Stimulated activated CD8-positive, alpha-beta memory T cell treated with anti-CD3 and anti-CD28 coated beads, Interleukin-4, amount 100 ng/mL, for 4 hours (primary cell): Measurements from ENCODE around the gene TTC7B.

Experiments used
- DNase-seq, 2 donors: peaks; one replicate each; pipeline ENCODE4 v3.0.0-alpha.2; 2020; ENCODE audit warnings: low read depth in 2 of 2, low spot score in 1 of 2

The TTC7B gene

GRCh38 chr14:90676912-90677311 is 139.3 kb downstream of the TTC7B start:
- DNase-seq: no peak

DNA sequence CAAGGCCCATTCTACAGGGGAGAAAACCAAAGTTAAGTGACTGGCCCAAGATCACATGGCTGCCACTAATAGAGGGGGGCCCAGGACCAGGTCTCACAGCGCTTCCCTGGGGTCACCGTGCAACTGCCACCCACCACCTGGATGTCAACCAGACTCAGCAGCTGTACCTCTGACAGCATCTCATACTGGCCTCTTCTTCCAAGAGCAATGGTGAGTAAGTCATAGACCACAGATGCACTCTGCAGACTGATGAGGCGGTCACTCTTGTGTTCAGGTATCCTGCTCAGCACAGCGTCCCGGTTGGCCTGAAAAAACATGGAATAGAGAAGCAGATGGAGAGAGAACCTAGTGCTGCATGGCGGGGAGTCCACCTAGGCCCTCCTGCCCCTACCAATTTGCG is 139.9 kb downstream of the TTC7B start:
- no peak for DNase-seq

GRCh38 chr14:90675399-90675798 is 140.8 kb downstream of the TTC7B start:
- no peak for DNase-seq

DNA sequence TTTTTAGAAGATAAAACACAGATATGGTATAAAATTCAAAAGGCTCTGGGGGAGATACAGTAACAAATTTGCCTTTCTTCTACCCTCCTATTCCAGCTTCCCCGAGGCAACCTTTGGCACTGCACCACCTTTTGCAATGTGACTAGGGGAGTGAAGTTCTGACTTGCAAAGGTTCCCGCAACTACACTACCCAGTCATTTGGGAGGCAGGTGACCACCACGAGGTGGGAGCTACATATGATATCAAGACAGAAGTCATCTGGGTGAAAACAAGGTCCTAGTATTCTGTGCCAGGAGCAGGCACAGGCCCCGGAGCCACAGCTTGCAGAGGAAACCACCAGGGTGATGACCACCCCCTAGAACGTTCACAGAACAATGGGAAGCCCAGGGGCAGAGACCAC is 141.5 kb downstream of the TTC7B start:
- no peak for DNase-seq

DNA sequence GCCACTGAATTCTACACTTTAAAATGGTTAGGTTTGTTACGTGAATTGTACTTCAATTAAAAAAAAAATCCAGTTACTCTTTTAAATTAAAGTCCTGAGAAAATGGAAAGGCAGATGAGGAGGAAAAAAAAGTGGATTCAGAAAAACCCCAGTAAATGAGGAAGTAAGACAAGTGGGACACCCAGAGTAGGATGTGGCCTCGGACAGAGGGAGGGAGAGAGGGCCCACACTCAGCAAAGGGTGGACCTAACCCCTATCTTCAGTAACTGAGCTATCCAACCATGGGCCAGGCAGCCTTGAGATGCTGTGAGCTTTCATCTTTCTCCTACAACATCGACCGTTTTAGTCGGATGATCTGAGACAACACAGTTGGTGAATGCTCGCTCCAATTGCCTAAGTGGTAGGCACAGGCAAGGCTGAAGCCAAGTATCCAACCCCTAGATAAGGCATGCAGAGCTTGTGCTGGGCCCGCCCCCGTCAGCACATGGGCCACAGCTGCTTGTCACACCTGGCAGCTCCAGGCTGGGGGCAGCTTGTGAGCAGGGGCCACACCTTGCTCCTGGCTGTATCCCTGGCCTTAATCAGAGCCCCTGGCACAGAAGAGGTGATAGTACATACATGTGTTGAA is 142.1 kb downstream of the TTC7B start:
- no peak for DNase-seq

GRCh38 chr14:90671382-90672234 is 144.6 kb downstream of the TTC7B start:
- no peak for DNase-seq

- DNase-seq: no peak
Observed at GRCh38 chr14:90669731-90670130, 146.5 kb downstream of the TTC7B start.

GRCh38 chr14:90666571-90666970 is 149.7 kb downstream of the TTC7B start:
- DNase-seq: no peak

DNA sequence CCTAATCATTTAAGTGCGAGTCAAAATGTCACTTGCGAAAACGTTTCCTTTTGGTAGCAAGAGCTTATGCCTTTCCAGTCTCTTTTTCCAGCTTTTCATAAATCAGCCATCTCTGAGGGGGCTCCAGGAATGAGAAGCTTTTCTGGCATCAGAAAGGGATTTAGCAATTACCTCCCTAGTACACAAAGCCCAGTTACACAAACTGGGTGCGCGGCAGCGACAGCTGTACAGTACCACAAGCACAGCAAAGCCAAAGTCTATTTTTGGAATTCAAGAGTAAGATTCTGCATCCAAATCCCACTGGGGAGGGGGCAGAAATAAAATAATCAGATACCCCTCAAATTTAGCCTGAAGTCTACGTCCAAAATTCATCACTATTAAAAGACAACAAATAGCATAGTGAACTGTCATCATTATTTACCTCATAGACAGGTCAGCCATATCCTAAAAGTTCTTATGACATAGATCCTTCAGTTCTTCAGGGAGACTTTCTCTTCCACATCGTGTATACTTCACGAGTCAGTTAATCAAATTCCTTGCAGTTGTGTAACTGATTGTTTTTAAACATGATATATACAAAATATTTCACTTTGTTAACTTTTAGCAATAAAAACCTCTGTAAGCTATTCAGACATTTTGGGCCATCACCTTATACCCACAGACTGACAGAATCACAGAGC is 150.8 kb downstream of the TTC7B start:
- no peak for DNase-seq

DNA sequence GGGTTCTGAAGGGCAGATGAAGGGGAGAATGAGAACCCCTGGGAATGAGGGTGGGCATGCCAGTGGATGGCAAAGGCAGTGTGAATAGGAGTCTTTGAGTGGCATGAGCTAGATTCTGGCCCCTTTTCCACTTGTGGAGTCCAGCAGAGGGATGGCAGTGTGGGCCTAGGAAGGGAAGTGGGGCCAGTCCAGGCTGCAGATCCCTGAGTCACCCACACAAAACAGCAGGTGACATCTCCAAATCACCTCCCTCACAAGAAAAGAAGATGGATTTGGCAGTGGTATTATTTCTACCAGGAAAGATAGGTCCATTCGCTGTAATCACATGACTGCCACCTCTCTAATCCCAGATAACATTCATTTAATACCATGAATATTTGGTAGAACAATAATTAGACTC is 151.3 kb downstream of the TTC7B start:
- no peak for DNase-seq

GRCh38 chr14:90663680-90664079 is 152.6 kb downstream of the TTC7B start:
- no peak for DNase-seq

DNA sequence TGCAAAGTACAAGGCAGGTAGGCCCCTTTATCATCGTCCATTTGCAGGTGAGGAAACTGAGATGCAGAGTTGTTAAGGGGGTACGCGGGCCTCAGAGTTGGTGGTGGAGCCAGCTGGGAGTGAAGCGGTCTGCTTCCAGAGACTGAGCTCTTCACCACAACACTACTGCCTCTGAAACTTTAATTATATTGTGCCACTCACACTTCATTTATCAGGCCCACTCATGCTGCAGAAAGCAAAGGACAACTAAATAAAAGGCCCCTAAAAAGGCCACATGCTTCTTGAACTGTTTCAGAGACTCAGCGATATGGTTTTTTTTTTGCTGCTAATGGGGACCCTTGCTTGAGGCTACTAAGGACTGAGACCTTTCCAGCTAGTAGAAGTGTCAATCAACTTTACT is 153.1 kb downstream of the TTC7B start:
- no peak for DNase-seq

GRCh38 chr14:90661866-90662265 is 154.4 kb downstream of the TTC7B start:
- DNase-seq: no peak

DNA sequence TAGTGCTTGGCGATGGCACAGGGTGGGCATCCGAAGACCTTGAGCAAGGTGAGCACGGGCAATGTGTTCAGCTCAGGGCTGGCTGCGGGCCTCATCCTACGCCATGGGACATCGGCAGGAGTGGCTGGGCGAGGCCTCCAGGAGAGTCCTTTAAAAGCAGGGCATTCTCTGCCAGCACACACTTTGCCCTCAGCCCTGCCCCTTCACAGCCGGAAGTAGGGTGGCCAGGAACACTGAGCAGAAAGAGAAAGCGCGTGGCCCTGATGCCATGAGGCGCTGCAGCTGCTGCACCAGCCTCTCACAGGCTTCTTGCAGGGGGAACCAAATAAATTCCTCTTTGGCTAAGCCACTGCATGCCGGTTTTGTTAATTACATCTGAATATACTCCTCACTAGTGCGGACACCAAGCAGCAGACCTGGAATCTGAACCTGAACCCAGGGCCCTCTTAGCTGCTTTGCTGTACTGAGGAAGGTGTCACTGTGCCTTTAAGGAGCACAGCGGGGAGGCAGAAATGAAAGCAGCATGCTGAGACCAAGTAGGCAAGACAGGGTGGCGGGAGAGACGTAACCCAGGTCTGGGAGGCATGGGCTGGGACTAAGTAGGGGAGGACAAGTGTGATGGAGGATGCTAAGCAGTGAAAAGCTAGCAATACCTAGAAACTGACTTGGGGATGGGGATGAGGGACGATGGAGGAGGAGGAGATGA is 155.2 kb downstream of the TTC7B start:
- DNase-seq: no peak

GRCh38 chr14:90659156-90659555 is 157.1 kb downstream of the TTC7B start:
- no peak for DNase-seq

GRCh38 chr14:90658541-90658967 is 157.7 kb downstream of the TTC7B start:
- no peak for DNase-seq

DNA sequence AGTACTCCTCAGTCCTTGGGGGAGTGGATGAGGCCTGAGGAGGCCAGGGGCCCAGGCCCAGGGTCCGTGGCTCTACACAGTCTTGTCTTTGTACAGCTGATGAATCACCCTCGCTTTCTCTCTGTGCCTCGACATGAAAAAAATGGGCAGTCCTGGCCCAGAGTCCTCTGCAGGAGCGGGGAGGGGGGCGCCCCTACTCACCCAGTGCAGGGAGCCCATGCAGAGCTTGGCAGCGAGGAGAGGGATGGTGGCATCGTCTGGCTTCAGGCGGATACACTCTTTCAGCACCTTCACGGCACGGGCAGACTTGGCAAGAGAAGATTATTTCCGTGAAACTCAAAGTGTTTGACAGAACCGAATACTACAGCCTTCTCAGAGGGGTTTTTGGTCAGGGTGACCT is 159.3 kb downstream of the TTC7B start:
- no peak for DNase-seq

DNA sequence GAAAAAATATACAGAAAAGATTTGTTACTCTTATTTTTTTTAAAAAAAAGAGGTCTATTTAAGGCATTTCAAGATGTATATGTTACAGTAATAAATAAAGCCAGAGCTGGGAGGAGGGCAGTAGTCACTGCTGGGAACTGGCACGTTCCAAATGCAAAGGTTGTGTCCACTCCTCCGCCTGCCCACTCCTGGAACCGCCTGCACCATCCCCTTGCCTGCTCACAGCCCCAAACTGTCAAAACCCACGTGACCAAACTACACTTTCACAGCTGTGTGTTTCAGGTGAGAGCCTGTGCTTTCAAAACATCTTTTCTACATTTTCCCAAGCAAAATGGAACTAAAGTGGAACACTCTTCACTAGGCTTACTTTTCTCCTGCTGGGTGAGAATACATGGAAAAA is 160.4 kb downstream of the TTC7B start:
- no peak for DNase-seq

- DNase-seq: no peak
Observed at GRCh38 chr14:90654831-90655276, 161.4 kb downstream of the TTC7B start.

GRCh38 chr14:90652626-90653025 is 163.6 kb downstream of the TTC7B start:
- no peak for DNase-seq

DNA sequence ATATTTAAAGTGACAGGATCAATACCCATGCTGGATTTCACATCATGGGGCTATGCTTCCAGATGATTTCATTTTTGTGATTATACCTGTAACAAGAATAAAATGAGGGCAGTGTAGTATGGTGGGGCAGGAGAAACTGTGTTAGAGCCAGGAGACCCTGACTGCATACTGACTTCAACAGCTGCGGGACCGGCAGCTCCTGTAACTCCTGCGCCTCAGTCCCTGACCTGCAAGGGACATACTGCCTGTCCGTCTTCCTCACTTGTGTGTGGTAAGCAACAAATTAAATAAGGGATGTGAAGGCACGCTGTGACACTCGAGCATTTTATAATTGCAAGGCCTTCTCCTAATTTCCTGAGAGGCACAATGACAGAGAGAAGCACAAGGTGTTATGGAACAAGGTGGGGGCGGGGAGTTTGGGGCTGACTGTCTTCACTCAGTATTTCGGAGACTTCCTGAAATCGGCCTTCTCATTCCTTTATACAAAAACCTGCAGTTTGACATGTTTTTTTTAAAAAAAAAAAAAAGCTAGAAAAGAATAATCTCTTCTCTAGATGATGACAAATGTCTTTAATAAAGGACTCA is 164.2 kb downstream of the TTC7B start:
- DNase-seq: no peak
